K562 (cell line): ENCODE measurements around the gene BUB3. TPM values are rescaled to one million over a fixed set of nuclear protein-coding genes. Genes with fewer than 3 reads are reported as not detected.

Experiments
- DIDO1 ChIP-seq: fragments of 450-650 bp; IDR thresholded peaks from 2 replicates; pipeline ENCODE4 v1.6.1; 2016; ENCODE audit warnings: low read depth, missing biosample characterization, missing genetic modification characterization
- FUS ChIP-seq: fragments of 200-400 bp; formaldehyde crosslinking; optimal IDR thresholded peaks from 2 replicates; pipeline ENCODE3; 2017; ENCODE audit warnings: low read depth, low read length
- NCOR1 ChIP-seq: fragments of 450-650 bp; IDR thresholded peaks from 2 replicates; pipeline ENCODE4 v1.6.1; 2016; ENCODE audit warnings: mild to moderate bottlenecking, moderate library complexity
- PHF8 ChIP-seq: fragments of 200-600 bp; sonication (generic); IDR thresholded peaks from 2 replicates; pipeline ENCODE4 v1.6.1; 2012; ENCODE audit warnings: mixed run types, mild to moderate bottlenecking, inconsistent platforms, low read length, moderate library complexity, borderline replicate concordance
- RCOR1 ChIP-seq, 2 experiments: IDR thresholded peaks; 2 replicates each; pipeline ENCODE4 v1.6.1; 2012; ENCODE audit warnings: low read depth in 2 of 2, low read length in 2 of 2, borderline replicate concordance in 1 of 2, improper control_type of control experiment in 1 of 2
- SMAD3 ChIP-seq: fragments of 450-650 bp; formaldehyde crosslinking; conservative IDR thresholded peaks from 2 replicates; pipeline ENCODE4 v1.4.0; 2020; ENCODE audit warnings: mild to moderate bottlenecking
- SNRNP70 ChIP-seq: fragments of 200-400 bp; formaldehyde crosslinking; optimal IDR thresholded peaks from 2 replicates; pipeline ENCODE3; 2017; ENCODE audit warnings: low read depth, low read length
- ZNF146 ChIP-seq: IDR thresholded peaks from one replicate; pipeline ENCODE4 v1.6.1; 2018; ENCODE audit warnings: missing compliant biosample characterization; ENCODE audit not compliant: unreplicated experiment
- ZNF354B ChIP-seq: fragments of 250-450 bp; sonication (Bioruptor Pico); IDR thresholded peaks from 2 replicates; pipeline ENCODE4 v1.4.0; 2020
- polyA plus RNA-seq, 8 experiments: library from polyadenylated mRNA; depleted of rRNA in 4 of 8; stranded (reverse) in 5 of 8; unstranded in 3 of 8; fragments of >200 nt; fragmentation: Nextera tagmentation in 2 of 8; fragmentation: Illumina TruSeq in 1 of 8; extraction: Ambion mirVana in 2 of 8; extraction: Trizol in 1 of 8; gene quantifications; 2 replicates each; pipeline versions ENCODE4 v1.2.1 to v1.2.3, GENCODE V29; 2011 to 2014; ENCODE audit warnings: inconsistent platforms in 1 of 8, missing spikeins in 1 of 8
- total RNA-seq, 7 experiments: library from RNA; depleted of rRNA in 6 of 7; stranded (reverse); fragments of >200 nt in 6 of 7; fragmentation: Illumina TruSeq in 2 of 7; extraction: Trizol in 2 of 7; gene quantifications; 2 replicates each; pipeline versions ENCODE4 v1.2.1 to v1.2.3, GENCODE V29; 2011 to 2021; ENCODE audit warnings: low replicate concordance in 1 of 7
- TF ChIP-seq, protein P1 (sequence below): fragments of 150-350 bp; conservative IDR thresholded peaks from 2 replicates; pipeline ENCODE4 v1.6.1; 2014; ENCODE audit warnings: low read length
- TF ChIP-seq, protein P2 (sequence below): sonication (generic); formaldehyde crosslinking; IDR thresholded peaks from 2 replicates; pipeline ENCODE4 v1.8.1; 2022; ENCODE audit warnings: missing genetic modification reagents
- TF ChIP-seq, protein P3 (sequence below): fragments of 450-650 bp; IDR thresholded peaks from 2 replicates; pipeline ENCODE4 v1.6.1; 2016; ENCODE audit warnings: missing biosample characterization, missing genetic modification characterization
- TF ChIP-seq, protein P4 (sequence below): fragments of 250-450 bp; sonication (Bioruptor Pico); IDR thresholded peaks from 2 replicates; pipeline ENCODE4 v1.8.0; 2021; ENCODE audit warnings: mild to moderate bottlenecking, moderate library complexity
- TF ChIP-seq, protein P5 (sequence below): fragments of 450-650 bp; formaldehyde crosslinking; IDR thresholded peaks from 2 replicates; pipeline ENCODE4 v1.4.0; 2022; ENCODE audit warnings: missing genetic modification characterization
- TF ChIP-seq, protein P6 (sequence below): fragments of 450-650 bp; formaldehyde crosslinking; IDR thresholded peaks from 2 replicates; pipeline ENCODE4 v1.4.0; 2022; ENCODE audit warnings: missing genetic modification characterization
- TF ChIP-seq, protein P7 (sequence below), 2 experiments: fragments of 200-800 bp in 1 of 2; sonication (Bioruptor generic) in 1 of 2; sonication (generic) in 1 of 2; formaldehyde crosslinking in 1 of 2; IDR thresholded peaks in 1 of 2; conservative IDR thresholded peaks in 1 of 2; 2 replicates each; pipeline versions ENCODE4 v1.5.0 to v1.6.1; 2016 to 2020; ENCODE audit warnings: missing compliant biosample characterization in 1 of 2, missing genetic modification characterization in 1 of 2, missing genetic modification reagents in 1 of 2

Gene BUB3
- total and polyA plus RNA-seq, 9 of the 15 experiments (the other 6 are each of a cell fraction or from before 2014, with no cell fraction given): 167 to 761 (median 225) TPM

DNA sequence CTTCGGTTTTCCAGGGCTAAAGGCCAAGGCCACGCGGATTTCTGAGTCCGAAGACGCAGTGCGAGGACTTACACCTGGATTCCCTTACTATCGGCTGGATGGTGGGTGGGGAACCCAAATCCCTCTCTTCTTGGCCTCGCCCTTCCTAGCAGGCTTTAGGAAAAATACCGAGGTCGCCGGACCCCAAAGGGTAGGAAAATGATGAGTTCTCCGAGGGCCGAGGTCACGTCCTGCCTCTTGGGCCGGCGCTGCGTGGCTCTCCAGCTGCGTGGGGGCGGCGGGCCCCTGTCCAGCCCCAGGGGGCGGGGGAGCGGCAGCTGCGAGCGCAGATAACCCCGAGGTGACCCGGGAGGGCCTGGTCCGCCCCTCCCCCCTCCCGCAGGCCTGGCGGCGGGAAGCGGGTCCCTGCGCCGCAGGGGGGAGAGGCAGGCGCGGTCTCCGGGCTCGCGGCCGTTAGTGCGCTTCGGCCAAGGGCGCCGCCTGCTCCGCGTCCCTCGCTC is 19.2 kb upstream of the BUB3 start (continued):
- TF ChIP-seq, protein P1, sequence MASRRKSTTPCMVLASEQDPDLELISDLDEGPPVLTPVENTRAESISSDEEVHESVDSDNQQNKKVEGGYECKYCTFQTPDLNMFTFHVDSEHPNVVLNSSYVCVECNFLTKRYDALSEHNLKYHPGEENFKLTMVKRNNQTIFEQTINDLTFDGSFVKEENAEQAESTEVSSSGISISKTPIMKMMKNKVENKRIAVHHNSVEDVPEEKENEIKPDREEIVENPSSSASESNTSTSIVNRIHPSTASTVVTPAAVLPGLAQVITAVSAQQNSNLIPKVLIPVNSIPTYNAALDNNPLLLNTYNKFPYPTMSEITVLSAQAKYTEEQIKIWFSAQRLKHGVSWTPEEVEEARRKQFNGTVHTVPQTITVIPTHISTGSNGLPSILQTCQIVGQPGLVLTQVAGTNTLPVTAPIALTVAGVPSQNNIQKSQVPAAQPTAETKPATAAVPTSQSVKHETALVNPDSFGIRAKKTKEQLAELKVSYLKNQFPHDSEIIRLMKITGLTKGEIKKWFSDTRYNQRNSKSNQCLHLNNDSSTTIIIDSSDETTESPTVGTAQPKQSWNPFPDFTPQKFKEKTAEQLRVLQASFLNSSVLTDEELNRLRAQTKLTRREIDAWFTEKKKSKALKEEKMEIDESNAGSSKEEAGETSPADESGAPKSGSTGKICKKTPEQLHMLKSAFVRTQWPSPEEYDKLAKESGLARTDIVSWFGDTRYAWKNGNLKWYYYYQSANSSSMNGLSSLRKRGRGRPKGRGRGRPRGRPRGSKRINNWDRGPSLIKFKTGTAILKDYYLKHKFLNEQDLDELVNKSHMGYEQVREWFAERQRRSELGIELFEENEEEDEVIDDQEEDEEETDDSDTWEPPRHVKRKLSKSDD: no peak
- TF ChIP-seq, protein P2, sequence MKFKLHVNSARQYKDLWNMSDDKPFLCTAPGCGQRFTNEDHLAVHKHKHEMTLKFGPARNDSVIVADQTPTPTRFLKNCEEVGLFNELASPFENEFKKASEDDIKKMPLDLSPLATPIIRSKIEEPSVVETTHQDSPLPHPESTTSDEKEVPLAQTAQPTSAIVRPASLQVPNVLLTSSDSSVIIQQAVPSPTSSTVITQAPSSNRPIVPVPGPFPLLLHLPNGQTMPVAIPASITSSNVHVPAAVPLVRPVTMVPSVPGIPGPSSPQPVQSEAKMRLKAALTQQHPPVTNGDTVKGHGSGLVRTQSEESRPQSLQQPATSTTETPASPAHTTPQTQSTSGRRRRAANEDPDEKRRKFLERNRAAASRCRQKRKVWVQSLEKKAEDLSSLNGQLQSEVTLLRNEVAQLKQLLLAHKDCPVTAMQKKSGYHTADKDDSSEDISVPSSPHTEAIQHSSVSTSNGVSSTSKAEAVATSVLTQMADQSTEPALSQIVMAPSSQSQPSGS: no peak
- TF ChIP-seq SMAD3 (CRISPR knock-in tag): no peak
- peak; percentile 97 for TF ChIP-seq NCOR1
- TF ChIP-seq PHF8: no peak
- TF ChIP-seq, protein P3, sequence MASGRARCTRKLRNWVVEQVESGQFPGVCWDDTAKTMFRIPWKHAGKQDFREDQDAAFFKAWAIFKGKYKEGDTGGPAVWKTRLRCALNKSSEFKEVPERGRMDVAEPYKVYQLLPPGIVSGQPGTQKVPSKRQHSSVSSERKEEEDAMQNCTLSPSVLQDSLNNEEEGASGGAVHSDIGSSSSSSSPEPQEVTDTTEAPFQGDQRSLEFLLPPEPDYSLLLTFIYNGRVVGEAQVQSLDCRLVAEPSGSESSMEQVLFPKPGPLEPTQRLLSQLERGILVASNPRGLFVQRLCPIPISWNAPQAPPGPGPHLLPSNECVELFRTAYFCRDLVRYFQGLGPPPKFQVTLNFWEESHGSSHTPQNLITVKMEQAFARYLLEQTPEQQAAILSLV: no peak
- TF ChIP-seq ZNF354B (CRISPR knock-in tag): no peak
- TF ChIP-seq, protein P4, sequence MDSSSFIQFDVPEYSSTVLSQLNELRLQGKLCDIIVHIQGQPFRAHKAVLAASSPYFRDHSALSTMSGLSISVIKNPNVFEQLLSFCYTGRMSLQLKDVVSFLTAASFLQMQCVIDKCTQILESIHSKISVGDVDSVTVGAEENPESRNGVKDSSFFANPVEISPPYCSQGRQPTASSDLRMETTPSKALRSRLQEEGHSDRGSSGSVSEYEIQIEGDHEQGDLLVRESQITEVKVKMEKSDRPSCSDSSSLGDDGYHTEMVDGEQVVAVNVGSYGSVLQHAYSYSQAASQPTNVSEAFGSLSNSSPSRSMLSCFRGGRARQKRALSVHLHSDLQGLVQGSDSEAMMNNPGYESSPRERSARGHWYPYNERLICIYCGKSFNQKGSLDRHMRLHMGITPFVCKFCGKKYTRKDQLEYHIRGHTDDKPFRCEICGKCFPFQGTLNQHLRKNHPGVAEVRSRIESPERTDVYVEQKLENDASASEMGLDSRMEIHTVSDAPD (CRISPR knock-in tag): no peak
- TF ChIP-seq, protein P5, sequence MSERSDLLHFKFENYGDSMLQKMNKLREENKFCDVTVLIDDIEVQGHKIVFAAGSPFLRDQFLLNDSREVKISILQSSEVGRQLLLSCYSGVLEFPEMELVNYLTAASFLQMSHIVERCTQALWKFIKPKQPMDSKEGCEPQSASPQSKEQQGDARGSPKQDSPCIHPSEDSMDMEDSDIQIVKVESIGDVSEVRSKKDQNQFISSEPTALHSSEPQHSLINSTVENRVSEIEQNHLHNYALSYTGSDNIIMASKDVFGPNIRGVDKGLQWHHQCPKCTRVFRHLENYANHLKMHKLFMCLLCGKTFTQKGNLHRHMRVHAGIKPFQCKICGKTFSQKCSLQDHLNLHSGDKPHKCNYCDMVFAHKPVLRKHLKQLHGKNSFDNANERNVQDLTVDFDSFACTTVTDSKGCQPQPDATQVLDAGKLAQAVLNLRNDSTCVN: no peak
- TF ChIP-seq, protein P6, sequence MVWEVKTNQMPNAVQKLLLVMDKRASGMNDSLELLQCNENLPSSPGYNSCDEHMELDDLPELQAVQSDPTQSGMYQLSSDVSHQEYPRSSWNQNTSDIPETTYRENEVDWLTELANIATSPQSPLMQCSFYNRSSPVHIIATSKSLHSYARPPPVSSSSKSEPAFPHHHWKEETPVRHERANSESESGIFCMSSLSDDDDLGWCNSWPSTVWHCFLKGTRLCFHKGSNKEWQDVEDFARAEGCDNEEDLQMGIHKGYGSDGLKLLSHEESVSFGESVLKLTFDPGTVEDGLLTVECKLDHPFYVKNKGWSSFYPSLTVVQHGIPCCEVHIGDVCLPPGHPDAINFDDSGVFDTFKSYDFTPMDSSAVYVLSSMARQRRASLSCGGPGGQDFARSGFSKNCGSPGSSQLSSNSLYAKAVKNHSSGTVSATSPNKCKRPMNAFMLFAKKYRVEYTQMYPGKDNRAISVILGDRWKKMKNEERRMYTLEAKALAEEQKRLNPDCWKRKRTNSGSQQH (CRISPR knock-in tag): no peak
- no peak for TF ChIP-seq SNRNP70
- TF ChIP-seq FUS: peak; percentile 38
- no peak for TF ChIP-seq ZNF146 (CRISPR knock-in tag)
- peak; percentile 82 to 84; a peak in 3 of 4 replicates for TF ChIP-seq RCOR1 (IDR thresholded peaks at IDR 0.05; ENCODE audit: borderline replicate concordance in 1 of 2, low read depth in 2 of 2, low read length in 2 of 2)
- no peak for TF ChIP-seq DIDO1 (tag)
- TF ChIP-seq, protein P7, sequence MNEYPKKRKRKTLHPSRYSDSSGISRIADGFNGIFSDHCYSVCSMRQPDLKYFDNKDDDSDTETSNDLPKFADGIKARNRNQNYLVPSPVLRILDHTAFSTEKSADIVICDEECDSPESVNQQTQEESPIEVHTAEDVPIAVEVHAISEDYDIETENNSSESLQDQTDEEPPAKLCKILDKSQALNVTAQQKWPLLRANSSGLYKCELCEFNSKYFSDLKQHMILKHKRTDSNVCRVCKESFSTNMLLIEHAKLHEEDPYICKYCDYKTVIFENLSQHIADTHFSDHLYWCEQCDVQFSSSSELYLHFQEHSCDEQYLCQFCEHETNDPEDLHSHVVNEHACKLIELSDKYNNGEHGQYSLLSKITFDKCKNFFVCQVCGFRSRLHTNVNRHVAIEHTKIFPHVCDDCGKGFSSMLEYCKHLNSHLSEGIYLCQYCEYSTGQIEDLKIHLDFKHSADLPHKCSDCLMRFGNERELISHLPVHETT (CRISPR knock-in tag; conservative IDR thresholded peaks at IDR 0.05 in 1 of 2, IDR thresholded peaks at IDR 0.05 in 1 of 2): peak in 1 of 2 experiments; percentile 89; a peak in 2 of 4 replicates
